ENCODE measurements around the gene ERG. TPM values are rescaled to one million over a fixed set of nuclear protein-coding genes. Genes with fewer than 3 reads are reported as not detected.

The ERG gene
- total RNA-seq, 1 donor from 2014 or later = not detected

GRCh38 chr21:38377165-38378088, 120.8 kb downstream of the ERG start:
- no peak for TF ChIP-seq EZH2 (IDR thresholded peaks at IDR 0.05)
- TF ChIP-seq CTCF (IDR thresholded peaks at IDR 0.05) = peak; percentile 5
- H2AFZ ChIP-seq (replicated peaks) = no peak overlapping the region
- H3K36me3 Mint-ChIP-seq = no peaks in the 10 kb centered on the region
- peaks cover 5% of the 10 kb centered on the region for H3K9me3 Mint-ChIP-seq
- no peaks in the 10 kb centered on the region for H3K27me3 ChIP-seq
- H3K36me3 ChIP-seq = no peaks in the 10 kb centered on the region
- H3K27ac Mint-ChIP-seq = peak overlapping the region; percentile 21
- no peak overlapping the region for H3K4me2 ChIP-seq
- no peaks in the 10 kb centered on the region for H3F3A ChIP-seq (ENCODE audit: low read depth)
- H3K9me3 ChIP-seq (ENCODE audit: low read depth) = no peaks in the 10 kb centered on the region
- no peaks in the 10 kb centered on the region for H3K79me2 ChIP-seq (ENCODE audit: low read depth)
- no peak for DNase-seq (ENCODE audit: low spot score)
- H3K4me3 ChIP-seq = no peak overlapping the region
- H3K27ac ChIP-seq = no peak overlapping the region
- H3K4me1 ChIP-seq = no peaks in the 10 kb centered on the region
- H3K9ac ChIP-seq = no peak overlapping the region
- H4K20me1 ChIP-seq (ENCODE audit: low read depth) = no peaks in the 10 kb centered on the region
- H3K4me1 Mint-ChIP-seq = peaks cover 19% of the 10 kb centered on the region
- H3K4me3 Mint-ChIP-seq = no peak overlapping the region
- peaks cover 4% of the 10 kb centered on the region for H3K27me3 Mint-ChIP-seq (ENCODE audit: insufficient read depth, low read depth)

- Histone ChIP-seq H3K4me2 (no peak overlapping the region), H3K9ac (no peak overlapping the region), H3F3A (ENCODE audit: low read depth) (no peaks in the 10 kb centered on the region), H3K36me3 (no peaks in the 10 kb centered on the region), H3K27ac (no peak overlapping the region), H3K4me3 (no peak overlapping the region), H3K79me2 (ENCODE audit: low read depth) (no peaks in the 10 kb centered on the region), H4K20me1 (ENCODE audit: low read depth) (no peaks in the 10 kb centered on the region), H3K4me1 (no peaks in the 10 kb centered on the region), H2AFZ (replicated peaks) (no peak overlapping the region), H3K27me3 (no peaks in the 10 kb centered on the region), H3K9me3 (ENCODE audit: low read depth) (no peaks in the 10 kb centered on the region)
- Mint-ChIP-seq H3K4me3 (no peak overlapping the region), H3K4me1 (peaks cover 19% of the 10 kb centered on the region), H3K9me3 (peaks cover 5% of the 10 kb centered on the region), H3K27ac (no peak overlapping the region), H3K36me3 (no peaks in the 10 kb centered on the region), H3K27me3 (ENCODE audit: insufficient read depth, low read depth) (peaks cover 4% of the 10 kb centered on the region)
- no peak for TF ChIP-seq EZH2phosphoT487 (IDR thresholded peaks at IDR 0.05)
- no peak for TF ChIP-seq CTCF (IDR thresholded peaks at IDR 0.05)
- no peak for TF ChIP-seq EZH2 (IDR thresholded peaks at IDR 0.05)
- DNase-seq (ENCODE audit: low spot score) = no peak
Observed at GRCh38 chr21:38376693-38377092, 121.6 kb downstream of the ERG start.

- H3K27ac Mint-ChIP-seq = no peak overlapping the region
- Histone ChIP-seq H2AFZ (replicated peaks) (no peak overlapping the region), H3K4me3 (no peak overlapping the region), H3K27ac (no peak overlapping the region), H3F3A (ENCODE audit: low read depth) (no peaks in the 10 kb centered on the region), H3K79me2 (ENCODE audit: low read depth) (no peaks in the 10 kb centered on the region), H3K27me3 (no peaks in the 10 kb centered on the region), H3K36me3 (no peaks in the 10 kb centered on the region), H3K9me3 (ENCODE audit: low read depth) (no peaks in the 10 kb centered on the region), H3K9ac (no peak overlapping the region), H3K4me2 (no peak overlapping the region), H4K20me1 (ENCODE audit: low read depth) (no peaks in the 10 kb centered on the region), H3K4me1 (no peaks in the 10 kb centered on the region)
- no peak for TF ChIP-seq EZH2phosphoT487 (IDR thresholded peaks at IDR 0.05)
- no peak for TF ChIP-seq CTCF (IDR thresholded peaks at IDR 0.05)
- no peak for TF ChIP-seq EZH2 (IDR thresholded peaks at IDR 0.05)
- peaks cover 4% of the 10 kb centered on the region for H3K27me3 Mint-ChIP-seq (ENCODE audit: insufficient read depth, low read depth)
- H3K4me1 Mint-ChIP-seq = peaks cover 19% of the 10 kb centered on the region
- DNase-seq (ENCODE audit: low spot score) = no peak
- no peak overlapping the region for H3K4me3 Mint-ChIP-seq
- H3K9me3 Mint-ChIP-seq = peaks cover 5% of the 10 kb centered on the region
- no peaks in the 10 kb centered on the region for H3K36me3 Mint-ChIP-seq
Observed at GRCh38 chr21:38376235-38376634, 122.0 kb downstream of the ERG start.

All from neural progenitor cell (in vitro differentiated cells).